ENCODE measurements around the gene PRDM15.
A peak's percentile ranks its signal among the peaks of the same experiment; 100 is the strongest.

PRDM15 gene

DNA sequence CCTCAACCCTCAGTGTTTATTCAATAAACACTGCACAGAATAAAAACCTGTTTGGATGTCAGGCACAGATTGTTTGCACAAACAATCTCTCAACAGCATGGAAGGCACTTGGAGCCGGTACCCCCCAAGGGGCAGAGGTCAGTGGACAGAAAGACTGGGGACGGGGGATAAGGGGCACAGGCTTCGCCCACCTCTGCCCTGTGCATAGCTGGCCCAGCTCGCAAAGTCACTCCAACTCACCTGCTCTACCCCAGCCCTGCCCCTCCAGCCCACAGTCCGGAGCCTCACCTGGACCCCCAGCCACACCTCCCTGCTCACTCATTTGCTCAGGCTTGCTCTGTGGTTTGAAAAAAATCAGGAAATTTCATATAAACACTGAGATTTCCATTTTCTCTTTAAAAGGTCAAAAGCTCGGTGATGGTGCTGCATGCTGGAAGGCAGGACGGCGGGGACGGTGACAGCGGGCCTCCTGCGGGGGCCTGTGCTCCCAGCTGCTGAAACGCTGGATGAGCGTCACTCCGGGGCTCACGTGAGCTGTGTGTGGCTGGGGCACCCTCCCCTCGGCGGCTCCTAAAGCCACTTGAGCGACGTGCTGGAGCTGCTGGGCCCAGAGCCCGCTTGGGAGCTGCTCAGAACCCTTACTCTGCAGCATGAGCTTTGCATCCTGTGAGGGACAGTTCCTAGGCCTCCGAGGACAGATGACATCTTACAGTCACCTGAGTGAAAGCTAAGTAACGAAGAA is 54.5 kb downstream of the PRDM15 start:
- no peak for DNase-seq (ENCODE audit: low spot score)

DNA sequence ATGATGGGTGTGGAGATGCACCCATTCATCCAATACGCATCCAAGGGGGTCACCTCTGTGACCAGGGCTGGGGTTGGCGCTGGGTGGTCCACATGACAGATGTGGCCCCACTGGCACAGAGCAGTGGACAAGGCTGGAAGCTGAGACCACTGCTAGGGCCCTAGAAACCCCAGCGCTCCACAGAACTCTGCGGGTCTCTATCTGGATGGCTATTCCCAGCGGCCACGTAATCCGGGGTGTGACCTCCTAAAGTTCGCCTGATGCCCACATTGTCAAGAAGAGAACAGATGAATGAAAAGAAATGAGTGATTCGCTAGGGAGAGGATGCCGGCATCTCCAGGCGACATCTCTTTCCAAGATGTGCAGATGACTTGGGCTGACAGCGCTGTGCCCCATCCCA is 55.2 kb downstream of the PRDM15 start:
- no peak for DNase-seq (ENCODE audit: low spot score)

DNA sequence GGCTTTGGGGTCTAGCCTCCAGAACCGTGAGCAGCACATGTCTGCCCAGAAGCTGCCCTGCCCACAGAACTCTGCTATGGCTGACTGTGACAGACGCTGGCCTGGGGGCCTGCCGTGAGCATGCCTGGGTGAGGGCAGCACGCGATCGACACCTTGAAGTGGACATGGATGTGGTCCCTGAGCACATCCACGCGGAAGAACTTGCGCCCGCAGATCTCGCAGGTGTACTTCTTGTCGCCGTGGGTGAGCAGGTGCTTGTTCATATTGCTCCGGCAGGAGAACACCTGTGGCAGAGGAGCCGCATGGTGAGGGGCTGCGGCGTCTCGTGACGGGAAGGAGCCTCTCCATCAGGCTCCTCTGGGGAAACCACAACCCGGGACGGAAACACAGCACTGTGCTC is 56.0 kb downstream of the PRDM15 start:
- no peak for DNase-seq (ENCODE audit: low spot score)

DNA sequence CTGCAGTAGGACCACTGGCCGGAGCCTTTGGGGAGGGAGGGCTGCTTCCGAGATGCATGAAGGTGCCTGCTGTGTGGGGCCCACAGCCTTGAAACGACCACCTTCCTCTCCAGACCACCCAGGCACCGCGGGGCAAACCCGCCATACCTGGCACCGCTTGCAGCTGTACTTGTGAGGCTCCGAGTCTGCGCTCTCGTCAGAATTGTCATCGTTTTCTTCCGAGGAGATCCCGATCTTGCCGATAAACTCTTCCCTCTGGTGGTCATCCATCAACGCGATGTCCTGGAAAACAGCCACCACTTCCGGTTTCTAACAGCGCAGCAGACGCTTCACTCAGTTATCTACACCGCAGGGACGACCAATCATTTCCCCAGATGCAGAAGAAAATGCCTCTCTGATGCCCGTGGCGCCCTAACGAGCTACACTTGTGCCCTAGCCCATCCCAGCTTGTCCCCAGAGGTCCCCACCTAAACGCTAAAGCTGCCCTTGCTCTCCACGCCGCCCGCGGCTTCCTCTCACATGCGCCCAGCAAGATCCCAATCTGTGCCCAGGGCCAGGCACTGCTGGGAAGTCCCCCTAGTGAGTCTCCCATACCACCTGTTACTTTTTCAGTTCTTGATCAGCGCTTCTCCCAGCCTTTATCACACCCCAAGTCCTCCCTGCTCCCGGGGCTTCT is 57.2 kb downstream of the PRDM15 start:
- DNase-seq (ENCODE audit: low spot score): no peak

DNA sequence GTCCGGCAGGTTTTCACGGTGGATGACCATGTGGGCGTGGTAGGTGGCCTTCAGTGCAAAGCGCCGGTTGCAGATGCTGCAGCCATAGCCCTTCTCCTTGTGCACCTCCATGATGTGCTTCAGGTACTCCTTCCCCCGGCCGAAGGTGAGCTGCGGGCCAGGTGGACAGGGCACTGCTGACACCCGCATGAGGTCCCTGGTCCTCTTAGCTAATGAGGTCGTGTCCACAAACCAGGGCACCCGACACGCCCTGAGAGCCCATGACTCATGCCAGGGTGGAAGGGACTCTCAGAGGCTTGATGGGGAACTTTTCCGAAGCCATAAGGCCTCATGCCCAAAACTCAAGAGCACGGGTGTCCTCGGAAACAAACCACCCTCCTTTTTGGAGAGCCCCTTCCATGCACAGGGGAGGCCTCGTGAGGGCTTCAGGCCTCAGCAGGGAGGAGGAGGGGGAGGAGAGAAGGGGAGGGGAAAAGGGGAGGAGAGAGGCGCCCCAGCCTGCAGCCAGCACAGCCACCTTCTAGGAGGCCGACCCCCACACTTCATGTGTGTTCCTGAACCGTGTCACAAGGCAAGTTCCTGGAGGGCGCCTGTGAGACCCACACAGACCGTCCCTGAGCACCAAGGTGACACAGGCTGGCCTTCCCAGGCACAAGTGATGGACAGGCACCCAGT is 57.9 kb downstream of the PRDM15 start:
- DNase-seq (ENCODE audit: low spot score): no peak

DNA sequence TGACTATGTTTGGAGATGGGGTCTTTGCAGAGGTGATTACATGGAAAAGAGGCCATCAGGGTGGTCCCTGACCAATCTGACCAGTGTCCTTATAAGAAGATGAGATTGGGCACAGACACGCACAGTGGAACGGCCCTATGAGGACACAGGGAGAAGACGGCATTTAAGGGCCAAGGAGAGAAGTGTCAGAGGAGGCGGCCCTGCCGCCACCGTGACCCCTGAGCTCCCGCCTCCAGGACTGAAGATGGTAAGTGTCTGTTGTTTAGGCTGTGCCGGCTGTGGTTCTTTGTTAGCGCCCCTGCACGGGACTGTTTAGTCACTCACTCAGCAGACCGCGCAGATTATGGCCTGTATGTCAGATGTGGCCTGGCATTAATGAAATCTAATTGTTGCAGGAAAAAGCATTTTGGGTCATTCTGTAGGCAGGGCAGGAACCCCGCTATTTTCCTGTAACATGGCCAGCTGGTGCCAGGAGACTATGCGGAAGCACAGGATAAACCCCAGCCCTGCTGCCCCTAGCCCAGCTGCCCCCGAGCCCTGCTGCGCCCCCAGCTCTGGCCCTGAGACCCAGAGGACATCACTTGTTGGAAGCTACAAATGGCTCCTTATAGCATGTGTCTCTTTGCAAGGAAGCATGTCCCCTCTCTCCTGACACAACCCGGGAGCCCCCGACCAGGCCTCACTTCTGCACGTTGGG is 58.6 kb downstream of the PRDM15 start:
- no peak for DNase-seq (ENCODE audit: low spot score)

DNA sequence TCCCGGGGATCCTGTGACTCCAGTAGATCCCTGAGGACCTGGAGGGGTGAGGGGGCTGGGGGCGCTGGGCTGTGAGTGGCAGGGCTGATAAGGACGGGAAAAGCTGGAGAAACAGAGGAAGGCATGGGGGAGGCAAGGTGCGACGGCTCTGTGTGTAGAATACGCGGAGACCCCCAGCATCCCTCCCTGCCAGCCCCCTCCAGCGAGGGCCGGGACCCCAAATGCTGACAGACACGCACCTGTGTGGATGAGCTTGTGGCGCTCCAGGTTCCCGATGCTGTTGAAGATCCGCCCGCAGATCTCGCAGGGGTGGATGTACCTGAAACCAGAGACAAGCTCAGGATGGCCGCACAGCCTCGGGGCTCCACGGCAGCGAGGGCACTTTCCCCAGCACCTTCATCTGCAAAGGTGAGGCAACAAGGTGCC is 59.3 kb downstream of the PRDM15 start:
- no peak for DNase-seq (ENCODE audit: low spot score)

DNA sequence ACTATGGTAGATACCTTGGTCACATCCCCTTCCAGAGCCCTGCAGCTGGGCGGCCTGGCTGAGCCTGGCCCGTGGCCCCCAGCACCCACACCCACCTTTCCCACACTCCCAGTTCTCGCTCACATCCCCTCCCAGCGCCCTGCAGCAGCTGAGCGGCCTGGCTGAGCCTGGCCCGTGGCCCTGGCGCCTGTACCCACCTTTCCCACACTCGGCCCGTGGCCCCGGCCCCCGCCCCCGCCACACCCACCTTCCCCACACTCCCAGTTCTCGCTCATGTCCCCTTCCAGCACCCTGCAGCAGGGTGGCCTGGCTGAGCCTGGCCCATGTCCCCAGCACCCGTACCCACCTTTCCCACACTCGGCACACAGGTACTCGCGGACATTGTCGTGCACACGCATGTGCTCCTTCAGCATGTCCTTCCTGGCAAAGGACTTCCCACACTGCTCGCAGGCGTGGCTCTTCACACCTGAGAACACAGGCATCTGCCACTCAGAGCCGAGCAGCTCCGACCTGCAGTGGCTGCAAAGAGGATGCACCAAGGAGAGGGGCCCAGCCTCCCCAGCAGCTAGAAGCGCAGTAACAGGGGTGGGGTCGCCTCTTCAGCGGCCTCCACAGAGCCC is 59.8 kb downstream of the PRDM15 start:
- no peak for DNase-seq (ENCODE audit: low spot score)

DNA sequence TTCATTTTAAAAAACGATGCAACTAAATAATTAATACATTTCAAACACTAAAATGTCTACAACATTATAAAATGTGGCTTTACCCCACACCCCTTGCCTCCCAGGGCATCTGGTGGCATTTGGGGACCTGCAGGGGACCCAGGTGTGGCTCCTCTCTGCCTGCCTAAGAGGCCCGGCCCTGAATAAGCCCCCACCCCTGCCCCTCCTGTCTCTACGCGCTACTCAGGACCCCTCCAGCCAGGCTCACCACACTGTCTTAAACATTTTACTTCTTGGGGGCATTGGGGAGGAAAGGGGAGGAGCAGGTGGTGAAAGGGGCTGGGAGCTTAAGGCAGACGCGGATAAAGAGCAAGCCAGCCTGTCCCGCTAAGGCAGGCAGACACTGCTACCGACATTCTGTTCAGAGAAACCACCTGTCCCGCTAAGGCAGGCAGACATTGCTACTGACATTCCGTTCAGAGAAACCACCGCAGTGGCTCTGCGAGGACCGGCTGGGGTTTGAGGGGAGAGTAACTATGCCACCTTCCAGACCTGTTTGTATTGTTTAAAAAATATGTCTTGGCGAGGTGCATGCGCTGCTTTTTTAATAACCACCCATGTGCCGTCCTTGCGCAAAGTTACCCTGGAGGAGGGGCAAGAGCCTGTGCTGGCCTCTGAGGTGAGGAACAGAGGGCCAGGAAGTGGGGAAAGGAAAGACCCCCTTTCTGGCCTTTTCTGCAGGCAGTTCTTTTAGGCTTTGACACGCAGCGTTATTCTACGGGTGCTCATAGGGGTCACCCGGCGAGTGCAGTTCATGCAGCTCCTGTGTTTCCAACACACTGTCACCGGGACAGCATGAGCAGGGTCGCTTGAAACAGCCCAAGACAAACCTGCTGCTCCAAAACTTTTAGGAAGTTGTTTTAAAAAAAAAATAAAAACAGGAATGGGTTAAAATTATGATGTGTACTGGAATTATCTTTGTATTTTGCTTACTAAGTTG is 61.0 kb downstream of the PRDM15 start:
- no peak for DNase-seq (ENCODE audit: low spot score)

DNA sequence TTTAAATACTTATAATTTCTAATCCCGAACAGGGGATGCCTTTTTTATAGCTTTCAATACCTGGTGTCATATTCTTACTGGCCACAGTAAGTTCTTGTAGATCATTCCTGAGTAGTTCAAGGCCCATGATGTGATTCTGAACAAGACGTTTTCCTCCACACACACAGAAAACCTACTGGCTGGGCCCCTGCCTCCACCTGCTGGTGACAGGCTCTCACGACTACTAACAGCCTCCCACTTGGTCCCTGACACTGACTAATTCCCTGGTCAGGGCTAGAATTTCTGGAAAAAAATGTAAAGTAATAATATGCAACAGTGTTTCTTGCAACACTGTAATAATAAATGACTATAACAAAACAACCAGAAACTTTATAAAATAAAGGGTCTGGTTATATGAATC is 61.9 kb downstream of the PRDM15 start:
- DNase-seq (ENCODE audit: low spot score): peak; percentile 73

DNA sequence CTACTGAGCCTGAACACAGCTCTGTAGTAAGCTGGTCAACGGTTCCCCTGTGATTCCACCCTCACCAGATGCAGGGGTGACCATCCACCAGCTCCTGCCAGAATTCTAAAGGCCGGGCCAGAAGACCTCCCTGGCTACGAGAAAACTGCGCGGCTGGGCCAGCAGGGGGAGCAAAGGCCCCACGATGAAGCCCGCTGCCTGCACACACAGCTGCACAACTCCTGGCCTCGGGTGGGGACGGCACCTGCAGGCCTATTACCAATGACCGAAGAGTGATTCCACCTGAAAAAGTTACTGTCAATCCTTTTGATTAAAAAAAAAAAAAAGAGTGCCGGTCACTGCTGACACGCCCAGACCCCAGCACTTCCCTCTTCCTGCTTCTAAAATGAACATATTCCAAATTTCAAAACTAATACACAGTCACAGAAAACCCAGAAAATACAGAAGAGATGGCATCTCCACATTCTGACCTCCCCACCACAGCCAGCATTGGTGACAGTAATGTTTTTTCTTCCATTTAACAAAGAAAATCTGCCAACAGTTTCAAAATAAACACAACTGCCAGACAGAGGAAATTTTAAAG is 62.5 kb downstream of the PRDM15 start:
- DNase-seq (ENCODE audit: low spot score): peak; percentile 18

DNA sequence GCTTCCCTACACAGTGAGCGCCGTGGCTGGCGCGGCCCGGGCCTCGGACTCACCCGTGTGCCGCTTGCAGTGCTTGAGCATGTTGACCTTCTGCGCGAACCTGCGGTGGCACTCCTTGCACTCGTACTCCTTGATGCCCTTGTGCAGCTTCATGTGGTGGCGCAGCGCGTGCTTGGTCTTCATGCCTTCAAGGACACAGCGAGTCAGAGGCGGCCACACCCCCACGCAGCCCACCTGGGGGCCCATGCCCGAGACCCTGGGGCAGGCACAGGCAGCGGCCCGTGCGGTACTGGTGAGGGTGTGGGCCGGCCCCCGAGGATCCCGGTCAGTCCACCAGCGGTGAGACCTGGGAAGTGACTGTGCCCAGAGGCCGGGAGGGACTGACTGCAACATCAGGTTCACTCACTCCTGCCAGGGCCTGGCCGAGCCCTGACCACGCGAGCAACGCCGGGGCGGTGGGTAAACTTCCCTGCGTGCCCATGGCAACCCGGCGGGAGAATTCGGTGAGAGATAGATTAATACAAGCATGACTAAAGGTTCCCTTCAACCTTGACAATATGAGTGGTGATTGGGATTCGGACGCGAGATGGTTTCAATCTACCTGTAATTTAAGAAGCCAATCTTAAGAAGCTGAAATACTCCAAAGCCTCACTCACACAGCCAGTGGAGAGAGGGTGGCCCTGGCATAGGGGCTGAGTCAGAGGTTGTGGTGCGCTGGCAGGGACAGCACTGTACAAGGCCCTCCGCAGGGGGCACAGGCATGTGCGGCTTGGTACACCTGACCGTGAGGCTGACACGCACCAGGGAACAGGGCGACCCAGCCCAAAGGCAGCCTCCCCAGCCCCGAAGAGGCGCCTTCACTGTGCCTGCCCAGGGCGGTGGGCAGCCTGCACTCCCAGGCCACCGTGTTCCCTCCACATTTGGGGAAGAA is 63.2 kb downstream of the PRDM15 start:
- DNase-seq (ENCODE audit: low spot score): no peak

DNA sequence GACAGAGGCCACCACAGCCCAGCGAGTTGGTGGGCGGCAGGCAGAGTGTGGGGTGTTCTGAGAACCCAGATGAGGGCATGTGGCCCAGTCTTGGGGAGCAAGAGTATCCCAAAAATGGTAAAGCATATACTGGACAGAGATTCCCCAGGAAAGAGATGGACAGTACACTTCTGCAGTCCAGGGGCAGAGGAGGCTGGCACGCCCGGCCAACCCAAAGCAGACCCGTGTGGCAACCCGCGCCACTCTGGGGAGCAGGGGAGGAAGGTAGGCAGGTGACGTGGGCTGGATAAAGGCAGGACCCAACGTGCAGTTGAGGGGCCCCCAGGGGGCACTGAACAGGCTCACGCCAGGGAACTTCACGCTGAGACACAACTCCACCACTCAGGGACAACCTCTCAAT is 65.9 kb downstream of the PRDM15 start:
- no peak for DNase-seq (ENCODE audit: low spot score)

DNA sequence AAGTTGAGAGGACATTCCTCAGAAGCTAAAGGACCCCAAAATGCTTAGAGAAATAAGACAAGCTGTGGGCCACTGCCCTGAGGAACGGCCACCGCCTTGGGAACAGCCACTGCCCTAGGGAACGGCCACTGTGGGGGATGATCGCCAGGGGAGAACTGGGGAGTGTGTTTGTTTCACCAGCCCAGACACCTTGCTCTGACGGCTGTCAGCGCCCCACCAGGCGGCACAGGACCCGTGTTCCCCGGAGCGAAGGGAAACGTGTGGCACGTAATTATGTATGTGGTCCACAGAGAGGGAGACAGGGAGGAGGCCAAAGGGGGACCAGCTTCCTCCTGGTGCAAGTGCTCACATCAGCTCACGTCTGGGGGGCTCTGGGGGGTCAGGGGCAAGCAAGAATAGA is 66.5 kb downstream of the PRDM15 start:
- no peak for DNase-seq (ENCODE audit: low spot score)

DNA sequence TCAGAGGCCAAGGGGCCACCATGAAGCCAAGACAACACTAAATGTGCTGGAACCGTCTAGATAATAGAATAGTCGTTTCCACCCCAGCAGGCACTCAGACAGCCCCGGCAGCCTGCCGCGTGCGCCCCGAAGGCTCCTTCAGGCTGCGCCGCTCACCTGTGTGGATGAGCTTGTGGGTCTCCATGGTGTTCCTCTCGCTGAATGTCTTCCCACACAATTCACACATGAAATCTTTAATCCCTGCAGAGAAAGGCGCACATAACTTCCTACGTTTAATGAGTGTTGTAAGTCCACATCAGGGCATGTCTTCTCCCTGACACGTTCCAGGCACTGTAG is 68.6 kb downstream of the PRDM15 start:
- DNase-seq (ENCODE audit: low spot score): no peak

DNA sequence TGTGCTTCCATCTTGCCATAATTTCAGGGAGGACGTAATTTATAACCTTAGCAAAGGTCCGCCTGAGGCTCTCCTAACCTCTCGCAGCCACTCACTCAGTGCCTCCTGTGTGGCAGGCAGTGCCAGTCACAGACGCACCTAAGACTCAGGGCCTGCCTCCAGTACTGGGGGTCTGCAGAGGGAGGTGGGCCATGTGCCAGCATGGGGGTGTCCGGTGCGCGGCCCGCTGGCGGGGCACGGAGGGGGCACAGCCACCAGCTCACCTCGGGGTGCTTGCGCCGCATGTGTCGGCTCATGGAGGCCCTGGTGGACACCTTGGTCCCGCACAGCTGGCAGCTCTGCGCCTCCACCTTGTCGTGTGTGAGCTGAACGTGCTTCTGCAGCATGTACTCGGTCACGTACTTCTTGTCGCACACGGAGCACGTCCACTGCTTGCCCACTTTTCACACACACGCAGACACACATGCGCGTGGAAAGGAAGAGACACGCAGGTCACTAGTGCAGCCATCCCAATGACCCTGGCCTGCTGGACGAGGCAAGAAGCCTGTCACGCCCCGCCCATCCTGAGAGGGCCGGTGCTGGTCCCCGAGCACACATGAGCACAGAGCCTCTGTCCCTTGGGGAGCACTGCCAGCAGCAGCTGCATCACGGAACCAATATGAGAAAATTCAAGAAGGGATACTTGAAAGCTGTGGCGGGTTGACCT is 69.1 kb downstream of the PRDM15 start:
- DNase-seq (ENCODE audit: low spot score): no peak

DNA sequence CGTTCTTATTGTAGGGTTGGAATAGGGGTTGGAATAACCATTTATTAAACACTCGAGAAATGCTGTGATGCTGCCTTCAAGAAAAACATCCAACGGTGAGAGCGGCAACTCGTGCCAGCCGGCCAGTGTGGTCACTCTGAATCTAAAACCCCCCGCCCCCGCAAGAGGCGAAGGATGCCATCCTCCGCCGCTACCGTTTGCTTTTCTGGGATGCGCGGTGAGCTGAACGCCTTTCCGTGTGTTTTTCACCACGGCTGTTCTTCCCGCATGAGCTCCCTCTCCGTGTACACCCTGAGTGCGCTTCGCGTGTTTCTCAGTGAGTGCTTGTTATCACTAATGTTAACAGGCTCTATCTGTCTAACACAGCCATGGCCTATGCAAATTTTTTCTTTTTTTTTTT is 70.3 kb downstream of the PRDM15 start:
- no peak for DNase-seq (ENCODE audit: low spot score)

DNA sequence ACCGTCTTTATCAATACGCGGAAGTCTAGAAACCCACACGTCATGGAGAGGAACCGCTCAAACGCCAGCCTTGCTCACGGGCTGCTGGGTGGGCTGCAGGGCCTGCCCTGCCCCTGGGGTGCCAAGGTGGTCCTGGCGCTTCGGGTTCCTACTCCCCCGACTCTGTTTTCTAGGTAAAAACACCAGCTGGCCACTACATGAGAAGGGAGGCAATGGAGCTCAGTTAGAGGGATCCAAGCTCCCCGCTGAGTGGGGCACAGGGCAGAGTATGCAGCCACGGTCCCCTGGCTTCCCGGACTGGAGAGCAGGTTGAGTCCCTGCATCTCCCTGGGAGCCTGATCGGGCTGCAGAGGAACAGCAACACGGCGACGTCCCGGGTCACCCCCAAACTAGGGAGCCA is 71.0 kb downstream of the PRDM15 start:
- DNase-seq (ENCODE audit: low spot score): no peak

DNA sequence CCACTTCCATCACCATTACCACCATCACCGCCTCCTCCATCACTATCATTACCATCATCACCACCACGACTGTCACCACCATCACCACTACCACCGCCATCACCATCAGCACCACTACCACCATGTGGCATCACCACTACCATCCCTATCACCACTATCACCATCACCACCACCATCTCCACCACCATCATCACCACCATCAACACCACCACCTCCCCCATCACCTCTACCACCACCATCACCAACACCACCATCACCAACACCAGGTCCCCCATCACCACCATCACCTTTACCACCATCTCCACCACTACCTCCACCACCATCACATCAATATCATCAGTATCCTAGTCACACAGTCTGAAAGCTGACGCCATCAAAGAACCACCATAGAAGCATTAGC is 72.4 kb downstream of the PRDM15 start:
- no peak for DNase-seq (ENCODE audit: low spot score)
